K562 (cell line): Measurements from ENCODE around the gene LAPTM5. TPM values are rescaled to one million over a fixed set of nuclear protein-coding genes. Genes with fewer than 3 reads are reported as not detected.

Experiments
- ATAC-seq: fragments of 200-7000 bp; cut with Tn5 transposase; 3 replicates; pipeline ENCODE4 v1.9.1; 2020; ENCODE audit warnings: moderate library complexity
- BruUV-seq: library from RNA; stranded (reverse); fragments of 400-500 nt; replicated peaks from 2 replicates; lab custom pipeline; 2021; lab: Mats Ljungman, UMichigan
- CTCF ChIA-PET: fragments of 300-600 bp; formaldehyde crosslinking; extraction: SDS; loops from one replicate; lab custom pipeline; 2021; ENCODE audit warnings: low intra/inter-chr PET ratio; lab: Yijun Ruan, JAX
- POLR2A ChIA-PET: fragments of 300-600, 350-650 bp; sonication (Branson Sonifier 250); formaldehyde crosslinking; extraction: SDS; loops from one replicate; lab custom pipeline; 2021; ENCODE audit warnings: antibody characterized with exemption, inconsistent platforms; lab: Yijun Ruan, JAX
- DNase-seq, 4 experiments: peaks; one replicate each; pipeline versions ENCODE4 v3.0.0 to v3.0.0-alpha.2; 2011 to 2018; ENCODE audit warnings: low spot score in 3 of 4, mixed read lengths in 3 of 4; ENCODE audit errors: extremely low read depth in 1 of 4
- FAIRE-seq: peaks from 2 replicates; lab custom pipeline; 2011; peaks lifted over from hg19 to GRCh38; lab: Jason Lieb, UNC
- H2AFZ ChIP-seq: 2 replicates; pipeline ENCODE4 v1.6.0; 2011; ENCODE audit warnings: low read depth, low read length, control low read depth, inconsistent platforms
- H3K27ac ChIP-seq: fragments of 200-600 bp; 3 replicates; pipeline ENCODE4 v1.8.0; 2011; ENCODE audit warnings: low read depth, mild to moderate bottlenecking, control low read depth, inconsistent platforms, low read length, moderate library complexity, mixed read lengths; ENCODE audit errors: extremely low read depth
- H3K27me3 ChIP-seq, 2 experiments: fragments of 300-600 bp in 1 of 2; 2 replicates in 1 of 2; 3 replicates in 1 of 2; pipeline versions ENCODE4 v1.6.0 to v1.8.0; 2011; ENCODE audit warnings: inconsistent platforms in 2 of 2, low read length in 2 of 2, mild to moderate bottlenecking in 1 of 2, mixed read lengths in 1 of 2, moderate library complexity in 1 of 2; ENCODE audit not compliant: control insufficient read depth in 2 of 2, insufficient read depth in 2 of 2
- H3K36me3 ChIP-seq: fragments of 300-600 bp; 3 replicates; pipeline ENCODE4 v1.8.0; 2011; ENCODE audit warnings: mild to moderate bottlenecking, low read length, inconsistent platforms; ENCODE audit not compliant: control insufficient read depth, insufficient read depth
- H3K4me1 ChIP-seq, 2 experiments: fragments of 200-600 bp in 1 of 2; replicated peaks in 1 of 2; 2 replicates in 1 of 2; 3 replicates in 1 of 2; pipeline versions ENCODE4 v1.5.1 to v1.8.0; 2011; ENCODE audit warnings: inconsistent platforms in 2 of 2, low read length in 2 of 2, mild to moderate bottlenecking in 1 of 2, mixed read lengths in 1 of 2, moderate library complexity in 1 of 2; ENCODE audit not compliant: control insufficient read depth in 2 of 2, insufficient read depth in 2 of 2
- H3K4me2 ChIP-seq: 2 replicates; pipeline ENCODE4 v1.6.1; 2011; ENCODE audit warnings: low read length, control low read depth, inconsistent platforms, mixed read lengths; ENCODE audit not compliant: insufficient read depth
- H3K4me3 ChIP-seq: fragments of 200-600 bp; sonication (generic), shearing (Covaris generic); 2 replicates; pipeline ENCODE4 v1.5.1; 2016; ENCODE audit warnings: control low read depth, inconsistent platforms
- H3K79me2 ChIP-seq: fragments of 200-600 bp; 3 replicates; pipeline ENCODE4 v1.8.0; 2011; ENCODE audit warnings: low read length, inconsistent platforms; ENCODE audit not compliant: control insufficient read depth, insufficient read depth
- H3K9ac ChIP-seq, 2 experiments: 2 replicates each; pipeline versions ENCODE4 v1.6.0 to v1.6.1; 2011; ENCODE audit warnings: low read depth in 2 of 2, low read length in 2 of 2, control low read depth in 1 of 2, inconsistent platforms in 1 of 2, mild to moderate bottlenecking in 1 of 2, mixed read lengths in 1 of 2; ENCODE audit not compliant: insufficient read depth in 1 of 2
- H3K9me1 ChIP-seq: one replicate; pipeline ENCODE4 v1.6.0; 2011; ENCODE audit warnings: inconsistent platforms, mild to moderate bottlenecking, low read length, moderate library complexity; ENCODE audit not compliant: control insufficient read depth, insufficient read depth
- H3K9me3 ChIP-seq: replicated peaks from 2 replicates; pipeline ENCODE4 v1.5.1; 2011; ENCODE audit warnings: low read depth, low read length, inconsistent platforms; ENCODE audit not compliant: control insufficient read depth, insufficient read depth
- H4K20me1 ChIP-seq: replicated peaks from 2 replicates; pipeline ENCODE4 v1.6.1; 2011; ENCODE audit warnings: low read length, inconsistent platforms, mixed read lengths; ENCODE audit not compliant: control insufficient read depth, insufficient read depth
- ADNP ChIP-seq: fragments of 200-800 bp; sonication (Bioruptor generic); IDR thresholded peaks from 2 replicates; pipeline ENCODE4 v1.6.1; 2016; ENCODE audit warnings: missing genetic modification characterization, missing compliant biosample characterization
- BCOR ChIP-seq: fragments of 450-650 bp; IDR thresholded peaks from 2 replicates; pipeline ENCODE4 v1.6.1; 2016
- C11orf30 ChIP-seq: fragments of 450-650 bp; IDR thresholded peaks from 2 replicates; pipeline ENCODE4 v1.6.1; 2016; ENCODE audit warnings: low read depth, mild to moderate bottlenecking
- CEBPZ ChIP-seq: fragments of 150-350 bp; IDR thresholded peaks from 2 replicates; pipeline ENCODE4 v1.6.1; 2014; ENCODE audit warnings: low read depth, mild to moderate bottlenecking, low read length, borderline replicate concordance
- CHD4 ChIP-seq: fragments of 200-600 bp; sonication (generic); IDR thresholded peaks from 3 replicates; pipeline ENCODE4 v1.6.1; 2012; ENCODE audit warnings: low read depth, mild to moderate bottlenecking, mixed read lengths, low read length, inconsistent platforms; ENCODE audit not compliant: insufficient read depth, insufficient replicate concordance, poor library complexity, severe bottlenecking
- CREB3 ChIP-seq: fragments of 450-650 bp; conservative IDR thresholded peaks from 2 replicates; pipeline ENCODE4 v1.6.1; 2016; ENCODE audit warnings: missing genetic modification characterization, low read depth, mild to moderate bottlenecking, missing compliant biosample characterization, moderate library complexity
- FOSL1 ChIP-seq: fragments of 200-800 bp; sonication (Bioruptor generic); conservative IDR thresholded peaks from 2 replicates; pipeline ENCODE4 v1.6.1; 2016; ENCODE audit warnings: missing genetic modification characterization, missing compliant biosample characterization
- GABPA ChIP-seq: fragments of 200-800 bp; sonication (Bioruptor generic); conservative IDR thresholded peaks from 2 replicates; pipeline ENCODE4 v1.6.1; 2016; ENCODE audit warnings: low read depth, missing genetic modification characterization, missing compliant biosample characterization
- HDAC2 ChIP-seq: fragments of 450-650 bp; IDR thresholded peaks from 2 replicates; pipeline ENCODE4 v1.6.1; 2016; ENCODE audit warnings: mild to moderate bottlenecking
- JUN ChIP-seq, 2 experiments: sonication (generic) in 1 of 2; formaldehyde crosslinking in 1 of 2; IDR thresholded peaks; 2 replicates each; pipeline versions ENCODE4 v1.6.1 to v1.8.0; 2012 to 2022; ENCODE audit warnings: borderline replicate concordance in 2 of 2, mild to moderate bottlenecking in 2 of 2, improper control_type of control experiment in 1 of 2, low read depth in 1 of 2, low read length in 1 of 2, missing genetic modification reagents in 1 of 2
- KDM1A ChIP-seq, 2 experiments: fragments of 450-650 bp; IDR thresholded peaks; 2 replicates each; pipeline ENCODE4 v1.6.1; 2016; ENCODE audit warnings: mild to moderate bottlenecking in 2 of 2
- PCBP2 ChIP-seq: fragments of 200-400 bp; formaldehyde crosslinking; IDR thresholded peaks from 2 replicates; pipeline ENCODE4 v1.6.1; 2018; ENCODE audit warnings: low read length, low read depth, mild to moderate bottlenecking, moderate library complexity; ENCODE audit not compliant: poor library complexity, severe bottlenecking
- RFX1 ChIP-seq: fragments of 450-650 bp; IDR thresholded peaks from 2 replicates; pipeline ENCODE4 v1.6.1; 2016; ENCODE audit warnings: mild to moderate bottlenecking, moderate library complexity
- ZFPM2 ChIP-seq: fragments of 250-450 bp; sonication (Bioruptor Pico); IDR thresholded peaks from 2 replicates; pipeline ENCODE4 v1.5.1; 2022; ENCODE audit warnings: mild to moderate bottlenecking
- ZNF707 ChIP-seq: fragments of 250-450 bp; sonication (Bioruptor Pico); conservative IDR thresholded peaks from 2 replicates; pipeline ENCODE4 v1.8.0; 2022; ENCODE audit warnings: inconsistent platforms, mild to moderate bottlenecking, moderate library complexity
- WGBS: fragments of 100-300 bp; shearing (Covaris generic); methylation state at CpG from one replicate; pipeline ENCODE4 v1.1.6; 2016; ENCODE audit warnings: low coverage, mixed read lengths; ENCODE audit not compliant: insufficient coverage; ENCODE audit errors: missing lambda C conversion rate; 5-methylcytosine and 5-hydroxymethylcytosine counted together
- in situ Hi-C: fragments of 300-500 bp; cut with MboI; formaldehyde crosslinking; loops from 4 replicates; pipeline ENCODE4 v1.15.0; 2018; ENCODE audit warnings: inconsistent platforms, mixed read lengths
- intact Hi-C: fragments of 100-400 bp; cut with micrococcal nuclease; formaldehyde crosslinking; loops from 2 replicates; pipeline ENCODE4 v1.14.2; 2022
- polyA plus RNA-seq, 8 experiments: library from polyadenylated mRNA; depleted of rRNA in 4 of 8; stranded (reverse) in 5 of 8; unstranded in 3 of 8; fragments of >200 nt; fragmentation: Nextera tagmentation in 2 of 8; fragmentation: Illumina TruSeq in 1 of 8; extraction: Ambion mirVana in 2 of 8; extraction: Trizol in 1 of 8; gene quantifications; 2 replicates each; pipeline versions ENCODE4 v1.2.1 to v1.2.3, GENCODE V29; 2011 to 2014; ENCODE audit warnings: inconsistent platforms in 1 of 8, missing spikeins in 1 of 8
- total RNA-seq, 7 experiments: library from RNA; depleted of rRNA in 6 of 7; stranded (reverse); fragments of >200 nt in 6 of 7; fragmentation: Illumina TruSeq in 2 of 7; extraction: Trizol in 2 of 7; gene quantifications; 2 replicates each; pipeline versions ENCODE4 v1.2.1 to v1.2.3, GENCODE V29; 2011 to 2021; ENCODE audit warnings: low replicate concordance in 1 of 7
- TF ChIP-seq, protein P1 (sequence below): sonication (generic); IDR thresholded peaks from 2 replicates; pipeline ENCODE4 v1.6.1; 2016

Gene LAPTM5
- total and polyA plus RNA-seq, 9 of the 15 experiments (the other 6 are each of a cell fraction or from before 2014, with no cell fraction given) = 2.4 to 47.3 (median 20.3) TPM

GRCh38 chr1:30744060-30744756, 13.4 kb downstream of the LAPTM5 start:
- intact Hi-C loops = no loop called here
- H3K4me3 ChIP-seq = no peak overlapping the region
- no peaks in the 10 kb centered on the region for H3K36me3 ChIP-seq
- ChIA-PET CTCF (no interaction called here), POLR2A (interaction anchor here (0.6 to 1.7 kb wide), 9 partner anchors 9 to 560 kb away, joined by 3 to 9 read pairs (median 4); partner anchors contain the start of gene LAPTM5)
- H3K9me3 ChIP-seq = no peaks in the 10 kb centered on the region
- H2AFZ ChIP-seq = no peak overlapping the region
- H3K9ac ChIP-seq = peak overlapping the region in 1 of 2 experiments; percentile 1; a peak in 1 of 4 replicates
- no peaks in the 10 kb centered on the region for H3K27me3 ChIP-seq
- ATAC-seq (no peak), FAIRE-seq (peak; percentile 49), DNase-seq (no peak)
- H3K4me1 ChIP-seq = peaks cover 58 to 59% of the 10 kb centered on the region in 2 experiments
- in situ Hi-C loops = no loop called here
- peaks cover 2% of the 10 kb centered on the region for H3K9me1 ChIP-seq
- H3K4me2 ChIP-seq = no peak overlapping the region
- no peaks in the 10 kb centered on the region; the same call in 2 of the 3 replicates for H3K79me2 ChIP-seq
- 73% methylated on average over 7 of the region's 7 CpGs for WGBS
- no peaks in the 10 kb centered on the region for H4K20me1 ChIP-seq
- H3K27ac ChIP-seq = no peak overlapping the region
- BruUV-seq = no TSS peak
- TF ChIP-seq HDAC2 (peak; percentile 63; the same call in 1 of the 2 replicates), CHD4 (peak; percentile 58), ADNP (peak; percentile 75; the same call in 1 of the 2 replicates), RFX1 (no peak), GABPA (0 out of 2 replicates have a peak, but pooled peaks have one; percentile 1), ZNF707 (0 out of 2 replicates have a peak, but pooled peaks have one; percentile 33), CREB3 (tag) (no peak), PCBP2 (no peak), FOSL1 (tag) (peak; percentile 75), CEBPZ (no peak), BCOR (peak; percentile 93), JUN (IDR thresholded peaks at IDR 0.05; ENCODE audit: borderline replicate concordance, low read depth, low read length) (peak; percentile 14; the same call in 1 of the 2 replicates), JUN (CRISPR knock-in tag; IDR thresholded peaks at IDR 0.05; ENCODE audit: borderline replicate concordance) (no peak), ZFPM2 (CRISPR knock-in tag) (no peak), KDM1A (IDR thresholded peaks at IDR 0.05) (peak in 1 of 2 experiments; percentile 77), C11orf30 (no peak)
- TF ChIP-seq, protein P1, sequence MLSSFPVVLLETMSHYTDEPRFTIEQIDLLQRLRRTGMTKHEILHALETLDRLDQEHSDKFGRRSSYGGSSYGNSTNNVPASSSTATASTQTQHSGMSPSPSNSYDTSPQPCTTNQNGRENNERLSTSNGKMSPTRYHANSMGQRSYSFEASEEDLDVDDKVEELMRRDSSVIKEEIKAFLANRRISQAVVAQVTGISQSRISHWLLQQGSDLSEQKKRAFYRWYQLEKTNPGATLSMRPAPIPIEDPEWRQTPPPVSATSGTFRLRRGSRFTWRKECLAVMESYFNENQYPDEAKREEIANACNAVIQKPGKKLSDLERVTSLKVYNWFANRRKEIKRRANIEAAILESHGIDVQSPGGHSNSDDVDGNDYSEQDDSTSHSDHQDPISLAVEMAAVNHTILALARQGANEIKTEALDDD = 0 out of 2 replicates have a peak, but pooled peaks have one; percentile 9
